DMS79 (cell line): Measurements from ENCODE around the gene PSMB10.
"Not testable (repeated sequence)": the region's sequence is repeated elsewhere in the genome, so short reads cannot be mapped to it uniquely, and the experiment has no call there.

Source experiments
- DNase-seq: peaks from one replicate; lab custom pipeline; 2025; lab: John Stamatoyannopoulos, UW

Gene PSMB10

GRCh38 chr16:67936124-67936879 lies at the start of gene PSMB10:
PSMB10 (minus strand) TSS chr16:67936850; CDS start chr16:67936749, 101 bp downstream.
- DNase-seq: no peak

DNA sequence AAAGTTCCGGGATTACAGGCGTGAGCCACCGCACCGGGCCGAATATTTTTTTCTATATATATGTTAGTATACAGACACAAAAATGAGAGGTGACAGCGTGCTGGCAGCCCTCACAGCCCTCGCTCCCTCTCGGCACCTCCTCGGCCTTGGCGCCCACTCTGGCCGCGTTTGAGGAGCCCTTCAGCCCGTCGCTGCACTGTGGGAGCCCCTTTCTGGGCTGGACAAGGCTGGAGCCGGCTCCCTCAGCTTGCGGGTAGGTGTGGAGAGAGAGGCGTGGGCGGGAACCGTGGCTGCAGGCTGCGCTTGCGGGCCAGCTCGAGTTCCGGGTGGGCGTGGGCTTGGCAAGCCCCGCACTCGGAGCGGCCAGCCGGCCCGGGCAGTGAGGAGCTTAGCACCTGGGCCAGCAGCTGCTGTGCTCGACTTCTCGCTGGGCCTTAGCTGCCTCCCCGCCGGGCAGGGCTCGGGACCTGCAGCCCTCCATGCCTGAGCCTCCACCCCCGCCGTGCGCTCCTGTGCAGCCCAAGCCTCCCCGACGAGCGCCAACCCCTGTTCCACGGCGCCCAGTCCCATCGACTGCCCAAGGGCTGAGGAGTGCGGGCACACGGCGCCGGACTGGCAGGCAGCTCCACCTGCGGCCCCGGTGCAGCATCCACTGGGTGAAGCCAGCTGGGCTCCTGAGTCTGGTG lies 45.5 kb upstream of the PSMB10 start:
- no peak for DNase-seq

DNA sequence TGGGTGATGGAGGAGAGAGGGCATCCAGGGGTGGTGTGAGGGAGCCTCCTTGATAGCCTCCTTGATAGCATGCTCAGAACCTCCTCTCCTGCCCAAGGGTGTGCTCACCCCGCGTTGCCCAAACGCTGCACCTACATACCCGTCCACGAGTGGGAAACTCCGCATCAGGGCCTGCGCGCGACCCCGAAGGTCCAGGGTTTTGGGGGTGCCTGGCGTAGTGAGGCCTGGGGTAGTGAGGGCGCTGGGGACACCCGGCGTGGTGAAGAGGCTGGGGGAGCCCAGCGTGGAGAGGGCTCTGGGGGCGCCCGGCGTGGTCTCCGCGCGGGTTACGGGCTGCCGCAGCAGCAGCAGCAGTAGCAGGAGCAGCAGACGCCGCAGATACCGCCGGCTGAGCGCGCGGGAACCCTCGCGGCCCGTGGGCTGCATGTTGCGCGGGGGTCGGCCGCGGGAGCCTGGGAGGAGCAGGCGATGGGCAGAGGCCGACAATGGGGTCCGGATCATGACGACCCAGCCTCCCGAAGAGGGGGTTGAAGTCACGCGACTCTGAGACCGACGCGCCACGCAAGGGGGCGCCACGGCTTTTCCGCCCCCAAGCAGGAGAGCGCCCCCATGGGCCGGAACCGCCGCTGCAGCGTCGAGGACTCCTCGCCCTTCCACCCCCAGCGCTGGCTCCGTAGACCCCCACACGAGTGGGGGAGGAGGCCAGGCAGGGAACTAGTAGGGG lies 43.5 kb upstream of the PSMB10 start, which contains the start of gene DPEP3:
Gene DPEP3, minus strand, starts transcription at position 545 of the 724 bp plus-strand sequence. Its CDS starts 119 bp downstream, at position 426.
- no peak for DNase-seq

GRCh38 chr16:67977469-67978227 lies 41.0 kb upstream of the PSMB10 start:
- no peak for DNase-seq

- DNase-seq: no peak
These were observed 40.4 kb upstream of the PSMB10 start for GRCh38 chr16:67977005-67977404.

DNA sequence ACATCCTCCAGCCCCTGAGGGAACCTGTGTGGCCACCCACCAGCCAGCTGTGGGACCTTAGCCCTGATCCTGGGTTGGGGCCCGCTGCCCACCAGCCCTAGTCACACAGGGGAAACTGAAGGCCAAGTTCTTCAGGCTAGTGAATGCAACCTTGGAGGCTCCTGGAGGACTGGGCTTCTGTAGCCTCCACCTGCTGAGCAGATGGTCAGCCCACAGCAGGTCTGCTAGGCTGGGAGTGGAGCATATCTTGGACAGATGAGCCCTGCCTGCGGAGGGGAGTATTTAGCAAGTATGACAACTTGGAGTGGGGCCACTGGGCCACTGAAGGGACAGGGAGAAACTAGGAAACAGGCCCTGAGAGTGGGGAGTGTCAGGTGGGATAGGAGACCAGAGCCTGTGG lies 39.6 kb upstream of the PSMB10 start:
- DNase-seq: no peak

- DNase-seq: no peak
These were observed 38.9 kb upstream of the PSMB10 start for GRCh38 chr16:67975321-67976105.

DNA sequence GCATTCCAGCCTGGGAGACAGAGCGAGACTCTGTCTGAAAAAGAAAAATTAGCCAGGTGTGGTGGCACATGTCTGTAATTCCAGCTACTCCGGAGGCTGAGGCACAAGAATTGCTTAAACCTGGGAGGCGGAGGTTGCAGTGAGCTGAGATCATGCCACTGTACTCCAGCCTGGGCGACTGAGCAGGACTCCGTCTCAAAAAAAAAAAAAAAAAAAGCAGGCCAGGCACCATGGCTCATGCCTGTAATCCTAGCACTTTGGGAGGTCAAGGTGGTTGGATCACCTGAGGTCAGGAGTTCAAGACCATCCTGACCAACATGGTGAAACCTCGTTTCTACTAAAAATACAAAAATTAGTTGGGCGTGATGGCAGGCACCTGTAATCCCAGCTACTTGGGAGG lies 35.6 kb upstream of the PSMB10 start:
- not testable (repeated sequence) for DNase-seq

DNA sequence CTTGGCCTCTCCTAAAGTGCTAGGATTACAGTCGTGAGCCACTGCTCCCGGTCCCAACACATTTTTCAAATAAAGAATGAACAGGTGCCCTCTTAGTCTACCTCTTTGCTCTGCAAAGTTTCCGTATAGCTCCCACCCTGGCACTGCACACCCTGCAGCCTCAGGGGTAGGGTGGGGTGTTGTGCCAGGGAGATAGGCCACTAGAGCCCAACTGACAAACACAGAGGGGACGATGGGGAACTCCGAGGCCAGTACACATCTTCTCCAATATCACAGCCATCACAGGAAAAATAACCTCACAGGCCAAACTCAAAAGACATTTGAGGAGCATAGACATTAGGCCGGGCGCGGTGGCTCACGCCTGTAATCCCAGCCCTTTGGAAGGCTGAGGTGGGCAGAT lies 34.5 kb upstream of the PSMB10 start:
- DNase-seq: no peak

DNA sequence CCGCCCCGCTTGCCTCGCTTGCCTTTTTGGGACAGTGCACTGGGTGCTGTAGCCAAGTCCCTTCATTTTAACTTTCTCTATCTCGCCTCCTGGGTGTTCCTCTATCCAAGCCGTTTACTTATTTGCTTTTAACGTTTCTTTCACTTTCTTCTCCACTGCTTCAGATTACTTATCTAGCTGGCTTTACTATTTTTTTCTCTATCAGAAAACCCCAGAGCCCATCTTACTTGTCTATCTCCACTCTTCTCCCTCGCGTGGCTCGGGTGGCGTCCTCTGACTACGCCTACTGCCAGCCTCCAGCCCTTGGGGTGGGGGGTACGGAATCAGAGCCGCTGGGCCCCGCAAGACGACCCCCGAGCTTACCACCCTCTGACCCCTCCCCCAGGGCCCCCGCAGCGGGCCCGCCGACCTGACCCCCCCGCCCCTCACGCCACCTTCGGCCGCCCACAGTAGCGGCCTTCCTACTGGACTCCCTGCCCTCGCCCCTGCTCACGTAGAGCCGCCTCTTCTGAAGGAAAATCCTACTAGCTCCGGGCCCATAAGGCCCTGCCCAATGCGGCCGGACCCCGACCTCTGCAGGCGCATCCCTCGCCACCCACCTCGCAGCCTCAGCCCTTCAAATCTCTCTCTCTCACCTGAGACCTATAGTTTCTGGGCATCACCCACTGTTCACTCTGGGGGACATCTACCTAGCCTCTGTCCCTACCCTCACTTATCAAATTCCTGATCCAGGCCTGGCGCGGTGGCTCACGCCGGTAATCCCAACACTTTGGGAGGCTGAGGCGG lies 32.8 kb upstream of the PSMB10 start:
- no peak for DNase-seq

- no peak for DNase-seq
These were observed 32.0 kb upstream of the PSMB10 start, which contains the start of gene SLC12A4 for GRCh38 chr16:67968400-67969253. SLC12A4 (minus strand) TSS chr16:67968637; CDS start chr16:67968553, 84 bp downstream.

GRCh38 chr16:67967958-67968399 lies 31.3 kb upstream of the PSMB10 start:
- no peak for DNase-seq

DNA sequence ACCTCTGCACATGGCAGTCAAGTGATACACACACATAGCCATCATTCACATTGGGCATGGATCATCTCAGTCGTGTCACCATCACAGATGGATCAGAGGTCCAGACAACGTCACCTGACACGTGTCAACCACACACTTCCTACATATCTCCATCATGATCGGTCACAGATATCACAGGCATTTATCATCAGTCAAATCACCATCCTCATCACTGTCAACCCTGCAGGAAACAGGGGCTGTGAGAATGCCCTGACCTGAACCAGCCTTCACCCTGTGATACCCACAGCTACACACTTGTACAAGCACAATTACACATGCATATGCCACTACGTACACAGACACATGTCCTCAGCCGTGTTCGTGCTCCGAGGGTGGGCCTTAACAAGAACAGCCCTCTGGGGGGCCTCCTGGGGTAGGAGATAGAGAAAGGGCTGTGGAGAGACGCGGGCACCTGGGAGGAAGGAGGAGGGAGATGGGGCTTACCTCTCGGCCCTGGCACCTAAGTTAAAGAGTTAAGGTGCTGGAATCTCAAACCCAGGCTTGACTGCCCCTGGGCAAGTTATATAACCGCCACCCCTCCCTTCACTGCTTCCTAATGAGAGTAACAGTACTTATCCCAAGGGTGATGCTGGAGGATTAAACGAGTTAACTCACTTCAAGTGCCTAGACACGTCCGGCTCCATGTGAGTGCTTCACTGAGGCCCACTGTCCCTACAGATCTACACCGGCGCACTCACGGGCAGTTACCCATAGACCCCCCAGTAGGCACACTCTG lies 30.7 kb upstream of the PSMB10 start:
- no peak for DNase-seq

- no peak for DNase-seq
These were observed 30.0 kb upstream of the PSMB10 start for GRCh38 chr16:67966549-67967182.

GRCh38 chr16:67965668-67966548 lies 29.3 kb upstream of the PSMB10 start:
- DNase-seq: no peak

- DNase-seq: no peak
These were observed 28.0 kb upstream of the PSMB10 start for GRCh38 chr16:67964477-67965131.
